Keratinocyte (primary cell): ENCODE measurements around the gene PSMB2. TPM values are rescaled to one million over a fixed set of nuclear protein-coding genes. Genes with fewer than 3 reads are reported as not detected.

Experiments used
- DNase-seq: peaks from one replicate; pipeline ENCODE4 v3.0.0-alpha.2; 2011; ENCODE audit warnings: low read depth, missing footprints, low spot score
- FAIRE-seq: peaks from 2 replicates; lab custom pipeline; 2011; peaks lifted over from hg19 to GRCh38; lab: Jason Lieb, UNC
- H2AFZ ChIP-seq: 2 replicates; pipeline ENCODE4 v1.6.0; 2012; ENCODE audit warnings: low read length, control low read depth, inconsistent platforms; ENCODE audit not compliant: control insufficient read depth
- H3K27ac ChIP-seq: 2 replicates; pipeline ENCODE4 v1.5.1; 2011; ENCODE audit warnings: low read length; ENCODE audit not compliant: control insufficient read depth, insufficient read depth
- H3K27me3 ChIP-seq: 3 replicates; pipeline ENCODE4 v1.6.0; 2011; ENCODE audit warnings: low read length; ENCODE audit not compliant: control insufficient read depth, insufficient read depth; ENCODE audit errors: extremely low read depth
- H3K36me3 ChIP-seq, 2 experiments: 2 replicates in 1 of 2; 3 replicates in 1 of 2; pipeline ENCODE4 v1.5.1; 2011; ENCODE audit warnings: low read length in 2 of 2, mild to moderate bottlenecking in 1 of 2; ENCODE audit not compliant: control insufficient read depth in 2 of 2, insufficient read depth in 2 of 2; ENCODE audit errors: extremely low read depth in 1 of 2
- H3K4me1 ChIP-seq: 3 replicates; pipeline ENCODE4 v1.5.1; 2011; ENCODE audit warnings: low read length; ENCODE audit not compliant: control insufficient read depth, insufficient read depth; ENCODE audit errors: extremely low read depth
- H3K4me2 ChIP-seq: 3 replicates; pipeline ENCODE4 v1.6.0; 2011; ENCODE audit warnings: low read depth, low read length; ENCODE audit not compliant: control insufficient read depth, insufficient read depth; ENCODE audit errors: extremely low read depth
- H3K4me3 ChIP-seq, 3 experiments: fragments of 200-600 bp in 1 of 3; sonication (generic) in 1 of 3; 2 replicates in 2 of 3; 3 replicates in 1 of 3; pipeline ENCODE4 v1.5.1; 2011 to 2016; ENCODE audit warnings: low read length in 3 of 3, mild to moderate bottlenecking in 3 of 3, control low read depth in 2 of 3, inconsistent platforms in 1 of 3, low read depth in 1 of 3, mixed read lengths in 1 of 3, mixed run types in 1 of 3, moderate library complexity in 1 of 3; ENCODE audit not compliant: control insufficient read depth in 2 of 3, insufficient read depth in 2 of 3; ENCODE audit errors: extremely low read depth in 1 of 3
- H3K79me2 ChIP-seq: 2 replicates; pipeline ENCODE4 v1.6.0; 2012; ENCODE audit warnings: low read length; ENCODE audit not compliant: control insufficient read depth, insufficient read depth
- H3K9ac ChIP-seq: 3 replicates; pipeline ENCODE4 v1.6.0; 2011; ENCODE audit warnings: low read length; ENCODE audit not compliant: control insufficient read depth, insufficient read depth; ENCODE audit errors: extremely low read depth
- H3K9me1 ChIP-seq: 3 replicates; pipeline ENCODE4 v1.6.0; 2011; ENCODE audit warnings: low read length; ENCODE audit not compliant: control insufficient read depth, insufficient read depth; ENCODE audit errors: extremely low read depth
- H3K9me3 ChIP-seq: 2 replicates; pipeline ENCODE4 v1.5.1; 2012; ENCODE audit warnings: low read depth, low read length; ENCODE audit not compliant: control insufficient read depth
- H4K20me1 ChIP-seq: 3 replicates; pipeline ENCODE4 v1.6.0; 2011; ENCODE audit warnings: low read length; ENCODE audit not compliant: control insufficient read depth, insufficient read depth; ENCODE audit errors: extremely low read depth
- EZH2 ChIP-seq: IDR thresholded peaks from one replicate; pipeline ENCODE4 v1.6.1; 2012; ENCODE audit warnings: inconsistent platforms, mild to moderate bottlenecking, low read length, moderate library complexity
- dilution Hi-C: fragments of 300-500 bp; cut with MboI; formaldehyde crosslinking; loops from one replicate; pipeline ENCODE4 v1.7.0; 2020; ENCODE audit warnings: low sequenced_read_pairs; ENCODE audit not compliant: extremely low pct_ligation_motif_present
- polyA plus RNA-seq, 5 experiments: library from polyadenylated mRNA; depleted of rRNA in 3 of 5; stranded (reverse) in 3 of 5; stranded (forward) in 1 of 5; unstranded in 1 of 5; fragments of >200 nt; gene quantifications; 1 replicate in 1 of 5; 2 replicates in 3 of 5; 3 replicates in 1 of 5; pipeline versions ENCODE4 v1.2.1 to v1.2.3, GENCODE V29; 2011 to 2012; ENCODE audit warnings: missing spikeins in 2 of 5, low read depth in 1 of 5, low replicate concordance in 1 of 5
- TF ChIP-seq, protein P1 (sequence below), 3 experiments: IDR thresholded peaks in 1 of 3; conservative IDR thresholded peaks in 1 of 3; optimal IDR thresholded peaks in 1 of 3; 2 replicates in 2 of 3; 3 replicates in 1 of 3; pipeline versions ENCODE3 to v1.5.1; 2011; ENCODE audit warnings: low read length in 3 of 3, mild to moderate bottlenecking in 3 of 3, moderate library complexity in 2 of 3, control low read depth in 1 of 3, inconsistent platforms in 1 of 3; ENCODE audit not compliant: insufficient read depth in 2 of 3; ENCODE audit errors: extremely low read depth in 1 of 3

PSMB2 gene
- polyA plus RNA-seq, 1 donor (not counting 4 experiments of a cell fraction or from before 2014, with no cell fraction given): 108 TPM

DNA sequence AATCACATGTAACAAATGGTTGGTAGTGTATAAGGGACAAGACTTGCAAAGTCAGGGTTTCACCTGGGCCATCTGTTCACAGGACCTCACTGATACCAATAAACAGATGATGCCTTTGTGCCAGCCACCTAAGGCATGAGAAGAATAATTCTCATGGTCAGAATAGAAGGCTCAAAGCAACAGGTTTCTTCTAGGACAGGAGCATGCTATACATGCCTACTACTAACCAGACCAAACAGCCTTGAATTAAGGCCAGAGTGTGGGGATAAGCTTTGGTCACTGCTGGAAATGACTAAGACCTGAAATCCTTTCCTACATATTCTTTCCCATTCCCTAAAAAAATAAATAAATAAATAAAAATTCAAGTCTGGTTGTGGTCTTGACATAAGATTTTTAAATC lies 17.5 kb downstream of the PSMB2 start:
- Histone ChIP-seq H3K4me1 (peaks cover 4% of the 10 kb centered on the region), H3K4me3 (no peak overlapping the region), H3K27ac (no peak overlapping the region), H3K79me2 (peaks cover 77% of the 10 kb centered on the region), H3K9me3 (no peaks in the 10 kb centered on the region), H3K4me2 (no peak overlapping the region), H3K36me3 (peaks cover 7 to 27% of the 10 kb centered on the region in 2 experiments), H4K20me1 (peaks cover 3% of the 10 kb centered on the region), H2AFZ (no peak overlapping the region), H3K9ac (no peak overlapping the region), H3K9me1 (no peaks in the 10 kb centered on the region), H3K27me3 (no peaks in the 10 kb centered on the region)
- DNase-seq (no peak), FAIRE-seq (peak; percentile 23)
- TF ChIP-seq, protein P1, sequence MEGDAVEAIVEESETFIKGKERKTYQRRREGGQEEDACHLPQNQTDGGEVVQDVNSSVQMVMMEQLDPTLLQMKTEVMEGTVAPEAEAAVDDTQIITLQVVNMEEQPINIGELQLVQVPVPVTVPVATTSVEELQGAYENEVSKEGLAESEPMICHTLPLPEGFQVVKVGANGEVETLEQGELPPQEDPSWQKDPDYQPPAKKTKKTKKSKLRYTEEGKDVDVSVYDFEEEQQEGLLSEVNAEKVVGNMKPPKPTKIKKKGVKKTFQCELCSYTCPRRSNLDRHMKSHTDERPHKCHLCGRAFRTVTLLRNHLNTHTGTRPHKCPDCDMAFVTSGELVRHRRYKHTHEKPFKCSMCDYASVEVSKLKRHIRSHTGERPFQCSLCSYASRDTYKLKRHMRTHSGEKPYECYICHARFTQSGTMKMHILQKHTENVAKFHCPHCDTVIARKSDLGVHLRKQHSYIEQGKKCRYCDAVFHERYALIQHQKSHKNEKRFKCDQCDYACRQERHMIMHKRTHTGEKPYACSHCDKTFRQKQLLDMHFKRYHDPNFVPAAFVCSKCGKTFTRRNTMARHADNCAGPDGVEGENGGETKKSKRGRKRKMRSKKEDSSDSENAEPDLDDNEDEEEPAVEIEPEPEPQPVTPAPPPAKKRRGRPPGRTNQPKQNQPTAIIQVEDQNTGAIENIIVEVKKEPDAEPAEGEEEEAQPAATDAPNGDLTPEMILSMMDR (optimal IDR thresholded peaks at IDR 0.05 in 1 of 3, IDR thresholded peaks at IDR 0.05 in 1 of 3, conservative IDR thresholded peaks at IDR 0.05 in 1 of 3; ENCODE audit: extremely low read depth in 1 of 3, insufficient read depth in 2 of 3, low read length in 3 of 3): no peak
- no peak for TF ChIP-seq EZH2
- dilution Hi-C loops: no loop called here

DNA sequence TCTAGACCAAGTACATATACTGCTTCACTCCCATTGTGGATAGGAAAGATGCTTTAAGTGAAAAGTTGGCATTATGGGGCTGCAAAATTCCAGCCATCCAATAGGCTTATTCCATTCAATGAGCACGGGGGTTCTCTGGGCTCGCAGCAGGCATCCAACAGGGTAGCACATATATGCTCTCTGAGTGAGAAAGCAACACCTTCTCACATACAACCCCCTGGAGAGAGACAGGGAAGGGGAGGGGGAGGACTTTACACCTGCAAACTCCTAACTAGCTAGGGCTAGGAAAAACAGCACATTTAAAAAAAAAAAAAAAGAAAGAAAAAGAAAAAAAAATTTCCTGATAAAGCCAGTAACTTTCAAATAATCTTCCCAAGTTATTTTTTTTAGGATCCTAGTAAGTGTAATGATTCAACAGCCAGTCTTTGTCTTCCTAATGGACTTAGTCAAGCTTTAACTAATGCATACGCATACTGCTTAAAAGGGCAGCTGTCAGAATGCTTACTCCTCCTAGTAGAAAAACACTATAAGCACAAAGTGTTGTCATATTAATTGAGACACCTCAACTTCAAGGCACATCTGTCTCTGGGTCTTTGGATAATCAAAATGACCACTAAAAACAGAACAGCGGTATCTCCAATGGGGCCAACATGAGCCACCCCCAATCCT lies 18.7 kb downstream of the PSMB2 start:
- H2AFZ ChIP-seq: no peak overlapping the region
- no peaks in the 10 kb centered on the region for H3K27me3 ChIP-seq
- H3K27ac ChIP-seq: no peak overlapping the region
- no peak overlapping the region for H3K4me2 ChIP-seq
- FAIRE-seq (no peak), DNase-seq (no peak)
- peaks cover 7 to 27% of the 10 kb centered on the region in 2 experiments for H3K36me3 ChIP-seq
- peaks cover 3% of the 10 kb centered on the region for H3K9me1 ChIP-seq
- peaks cover 79% of the 10 kb centered on the region for H3K79me2 ChIP-seq
- H3K4me3 ChIP-seq: no peak overlapping the region
- TF ChIP-seq, protein P1 (optimal IDR thresholded peaks at IDR 0.05 in 1 of 3, IDR thresholded peaks at IDR 0.05 in 1 of 3, conservative IDR thresholded peaks at IDR 0.05 in 1 of 3; ENCODE audit: extremely low read depth in 1 of 3, insufficient read depth in 2 of 3, low read length in 3 of 3): no peak
- TF ChIP-seq EZH2: no peak
- H3K9me3 ChIP-seq: no peaks in the 10 kb centered on the region
- dilution Hi-C loops: no loop called here
- no peak overlapping the region for H3K9ac ChIP-seq
- H3K4me1 ChIP-seq: peaks cover 4% of the 10 kb centered on the region
- H4K20me1 ChIP-seq: peaks cover 3% of the 10 kb centered on the region
